Large intestine (tissue), 3 donors: ENCODE measurements around the gene LIMK2. TPM values are rescaled to one million over a fixed set of nuclear protein-coding genes. Genes with fewer than 3 reads are reported as not detected.
A peak's percentile ranks its signal among the peaks of the same experiment; 100 is the strongest.
"Not testable (repeated sequence)": the region's sequence is repeated elsewhere in the genome, so short reads cannot be mapped to it uniquely, and the experiment has no call there.

ENCODE experiments used
- DNase-seq, 2 donors: peaks; one replicate each; pipeline versions ENCODE4 v3.0.0 to v3.0.0-alpha.2; 2013
- H3K27ac ChIP-seq: one replicate; pipeline ENCODE4 v1.5.1; 2013; ENCODE audit warnings: low read length
- H3K27me3 ChIP-seq: 2 replicates; pipeline ENCODE4 v1.6.1; 2013; ENCODE audit warnings: low read length; ENCODE audit not compliant: control insufficient read depth, insufficient read depth
- H3K36me3 ChIP-seq: 2 replicates; pipeline ENCODE4 v1.6.1; 2013; ENCODE audit warnings: low read length; ENCODE audit not compliant: control insufficient read depth, insufficient read depth
- H3K4me1 ChIP-seq: one replicate; pipeline ENCODE4 v1.6.1; 2013; ENCODE audit warnings: low read length; ENCODE audit not compliant: control insufficient read depth, insufficient read depth
- H3K4me3 ChIP-seq: one replicate; pipeline ENCODE4 v1.5.1; 2013; ENCODE audit warnings: low read length
- H3K9me3 ChIP-seq: one replicate; pipeline ENCODE4 v1.6.1; 2013; ENCODE audit warnings: mild to moderate bottlenecking, low read depth, low read length, moderate library complexity; ENCODE audit not compliant: control insufficient read depth
- WGBS: methylation state at CpG from one replicate; pipeline ENCODE4 v1.1.5; 2013; ENCODE audit warnings: low lambda C conversion rate; ENCODE audit not compliant: insufficient coverage; 5-methylcytosine and 5-hydroxymethylcytosine counted together
- polyA plus RNA-seq: library from polyadenylated mRNA; unstranded; fragments of 120-200 nt; gene quantifications from one replicate; pipeline ENCODE4 v1.2.1, GENCODE V29; 2013

The LIMK2 gene
- polyA plus RNA-seq, 1 donor = 52.7 TPM

DNA sequence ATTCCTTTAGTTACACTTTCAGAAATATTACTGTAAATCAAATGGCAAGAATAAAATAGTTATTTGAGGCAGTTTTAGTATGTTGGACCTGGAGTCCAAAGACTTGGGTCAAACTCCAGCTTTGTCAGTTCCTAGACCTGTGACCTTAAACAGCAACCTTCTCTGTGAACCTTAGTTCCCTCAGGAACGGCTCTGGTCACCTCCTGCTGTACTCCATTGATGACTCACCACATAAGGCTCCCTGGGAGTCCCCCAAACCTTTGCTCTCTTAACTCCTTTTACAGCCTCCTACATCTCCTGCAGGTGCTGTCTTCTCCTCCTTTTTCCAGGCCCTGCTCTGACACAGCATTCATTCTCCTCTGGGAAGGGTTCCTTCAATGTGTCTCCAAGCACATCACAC is 29.1 kb downstream of the LIMK2 start:
- WGBS = no CpG with 5 or more reads among the region's 1 CpG
- Histone ChIP-seq H3K27ac (peak overlapping the region; percentile 76), H3K4me3 (no peak overlapping the region), H3K9me3 (no peaks in the 10 kb centered on the region), H3K36me3 (peaks cover 11% of the 10 kb centered on the region), H3K27me3 (no peaks in the 10 kb centered on the region), H3K4me1 (peaks cover 46% of the 10 kb centered on the region)
- DNase-seq = peak; percentile 87 to 91

DNA sequence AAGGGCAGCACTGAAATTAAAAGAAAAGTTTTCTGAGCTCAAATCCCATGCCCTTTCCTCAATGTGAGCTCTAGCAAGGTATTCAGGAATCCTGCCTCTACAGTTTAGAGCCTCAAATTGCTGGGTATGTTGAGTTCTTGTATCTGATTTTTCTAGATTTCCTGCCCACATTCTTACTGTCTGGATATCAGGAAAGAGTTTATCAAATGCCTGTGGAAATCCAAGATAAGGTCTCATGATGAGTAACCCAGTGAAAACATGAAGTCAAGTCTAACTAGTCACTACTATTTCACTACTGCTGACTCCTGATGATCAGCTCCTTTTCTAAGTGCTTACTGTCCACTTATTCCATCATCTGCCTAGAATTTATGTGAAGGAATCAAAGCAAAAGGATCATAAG is 29.8 kb downstream of the LIMK2 start:
- DNase-seq = peak in 1 of 2 donors; percentile 54
- H3K4me1 ChIP-seq = peaks cover 45% of the 10 kb centered on the region
- no peaks in the 10 kb centered on the region for H3K27me3 ChIP-seq
- peaks cover 11% of the 10 kb centered on the region for H3K36me3 ChIP-seq
- H3K4me3 ChIP-seq = no peak overlapping the region
- peak overlapping the region; percentile 67 for H3K27ac ChIP-seq
- H3K9me3 ChIP-seq = no peaks in the 10 kb centered on the region

DNA sequence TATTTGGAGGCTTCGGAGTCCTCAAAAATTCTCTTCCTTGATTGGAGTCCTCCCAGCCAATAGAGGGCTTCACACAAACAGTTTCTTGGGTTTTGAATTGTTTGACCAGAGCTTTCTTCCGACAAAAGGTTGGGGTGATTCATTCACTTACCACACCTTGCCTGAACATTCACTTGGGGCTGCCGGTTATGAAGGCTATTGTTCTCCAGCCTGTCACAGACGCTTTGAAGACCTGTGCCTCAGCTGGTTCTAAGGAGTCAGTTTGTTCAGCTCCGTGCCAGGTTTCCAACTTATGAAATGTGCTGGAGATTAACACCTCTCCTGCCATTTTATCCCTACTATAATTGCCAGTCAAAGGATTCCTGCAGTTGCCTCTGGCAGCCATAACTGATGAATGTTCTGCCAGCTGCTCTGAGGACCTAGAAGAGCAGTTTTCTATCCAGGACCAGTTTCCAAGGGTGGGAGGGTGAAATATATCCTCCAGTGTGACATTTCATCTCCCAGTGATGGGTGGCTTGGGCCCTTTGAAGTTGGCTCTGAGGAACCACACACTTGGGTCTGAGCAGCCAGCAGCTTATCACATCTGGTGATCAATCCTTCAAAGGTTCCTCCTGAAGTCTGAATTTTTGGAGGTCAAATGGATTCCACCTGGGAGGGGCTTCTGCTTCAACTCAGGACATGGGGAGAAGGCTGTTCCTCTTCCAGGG is 31.4 kb downstream of the LIMK2 start:
- WGBS = no CpG with 5 or more reads among the region's 5 CpGs
- DNase-seq = no peak

DNA sequence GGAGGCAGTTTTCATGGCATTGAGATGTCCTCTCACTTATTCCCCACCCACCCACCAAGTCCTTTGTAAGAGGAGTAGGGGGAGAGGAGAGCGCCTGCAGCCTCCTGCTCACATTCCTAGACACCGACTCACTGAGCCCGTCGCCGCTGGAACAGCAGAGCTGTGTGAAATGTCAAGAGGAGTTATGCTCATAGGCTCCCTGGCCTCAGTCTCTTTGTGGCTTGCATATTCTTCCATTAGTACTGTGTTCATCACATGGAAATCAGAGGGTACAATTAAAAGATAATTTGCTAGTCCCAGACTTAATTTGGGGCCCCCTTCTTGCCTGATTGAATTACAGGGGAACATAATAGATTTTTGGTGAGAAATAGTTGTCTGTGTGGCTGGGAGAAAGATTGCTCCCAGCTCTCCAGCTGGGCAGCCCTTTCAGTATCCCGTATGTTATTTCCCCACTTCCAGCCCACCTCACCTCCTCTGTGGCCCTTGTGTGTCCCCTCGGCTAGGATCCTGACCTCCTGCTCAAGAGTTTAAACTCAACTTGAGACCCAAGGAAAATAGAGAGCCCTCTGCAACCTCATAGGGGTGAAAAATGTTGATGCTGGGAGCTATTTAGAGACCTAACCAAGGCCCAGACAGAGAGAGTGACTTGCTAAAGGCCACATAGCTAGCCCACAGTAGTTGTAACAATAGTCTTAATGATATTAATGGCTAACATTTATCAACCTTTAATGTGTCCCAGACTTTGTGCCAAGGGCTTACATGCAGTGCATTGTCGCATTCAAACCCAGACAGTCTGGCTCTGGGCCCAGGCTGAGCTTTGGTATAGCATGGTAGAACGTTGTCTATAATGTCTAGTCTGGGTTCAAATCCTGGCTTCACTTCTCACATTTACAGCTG is 32.2 kb downstream of the LIMK2 start:
- Histone ChIP-seq H3K4me3 (no peak overlapping the region), H3K27ac (no peak overlapping the region), H3K36me3 (peaks cover 15% of the 10 kb centered on the region), H3K4me1 (peaks cover 54% of the 10 kb centered on the region), H3K9me3 (no peaks in the 10 kb centered on the region), H3K27me3 (no peaks in the 10 kb centered on the region)
- no CpG with 5 or more reads among the region's 9 CpGs for WGBS
- DNase-seq = no peak

More for the DNA sequence above, 31.4 kb downstream of the LIMK2 start:
- peak overlapping the region; percentile 7 for H3K27ac ChIP-seq
- no peaks in the 10 kb centered on the region for H3K9me3 ChIP-seq
- H3K27me3 ChIP-seq = no peaks in the 10 kb centered on the region
- H3K4me1 ChIP-seq = peaks cover 55% of the 10 kb centered on the region
- peaks cover 11% of the 10 kb centered on the region for H3K36me3 ChIP-seq
- H3K4me3 ChIP-seq = no peak overlapping the region

DNA sequence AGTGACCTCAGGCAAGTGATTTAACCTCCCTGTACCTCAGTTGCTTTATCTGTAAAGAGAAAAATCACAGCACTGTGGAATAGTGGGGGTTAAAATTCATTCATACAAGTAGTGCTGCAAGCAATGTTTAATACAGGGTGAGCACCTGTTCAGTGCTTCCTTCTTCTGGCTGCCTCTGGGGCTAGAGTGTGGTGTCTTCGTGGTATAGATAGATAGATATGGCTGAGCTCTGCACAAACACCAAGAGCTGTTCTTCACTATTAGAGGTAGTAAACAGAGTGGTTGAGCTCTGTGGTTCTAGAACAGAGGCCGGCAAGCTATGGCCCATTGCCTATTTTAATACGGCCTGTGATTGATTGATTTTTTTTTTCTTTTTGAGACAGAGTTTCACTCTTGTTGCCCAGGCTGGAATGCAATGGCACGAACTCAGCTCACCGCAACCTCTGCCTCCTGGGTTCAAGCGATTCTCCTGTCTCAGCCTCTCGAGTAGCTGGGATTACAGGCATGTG is 32.9 kb downstream of the LIMK2 start:
- H3K27me3 ChIP-seq = no peaks in the 10 kb centered on the region
- no peak for DNase-seq
- no peak overlapping the region for H3K27ac ChIP-seq
- H3K4me3 ChIP-seq = no peak overlapping the region
- WGBS = no CpG with 5 or more reads among the region's 7 CpGs
- H3K4me1 ChIP-seq = peaks cover 53% of the 10 kb centered on the region
- H3K9me3 ChIP-seq = no peaks in the 10 kb centered on the region
- H3K36me3 ChIP-seq = peaks cover 15% of the 10 kb centered on the region

DNA sequence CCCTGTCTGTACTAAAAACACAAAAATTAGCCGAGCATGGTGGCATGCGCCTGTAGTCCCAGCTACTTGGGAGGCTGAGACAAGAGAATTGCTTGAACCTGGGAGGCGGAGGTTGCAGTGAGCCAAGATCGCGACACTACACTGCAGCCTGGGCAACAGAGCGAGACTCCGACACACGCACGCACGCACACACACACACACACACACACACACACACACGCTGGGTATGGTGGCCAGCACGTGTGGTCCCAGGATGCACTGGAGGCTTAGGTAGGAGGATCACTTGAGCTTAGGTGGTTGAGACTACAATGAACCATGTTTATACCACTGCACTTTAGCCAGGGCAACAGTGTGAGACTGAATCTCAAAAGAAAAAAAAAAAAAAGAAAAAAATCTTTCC is 33.9 kb downstream of the LIMK2 start:
- not testable (repeated sequence) for H3K9me3 ChIP-seq, H3K4me3 ChIP-seq, H3K27me3 ChIP-seq, DNase-seq, H3K27ac ChIP-seq
- WGBS = no CpG with 5 or more reads among the region's 12 CpGs
- Histone ChIP-seq H3K36me3 (peaks cover 15% of the 10 kb centered on the region), H3K4me1 (peaks cover 50% of the 10 kb centered on the region)

DNA sequence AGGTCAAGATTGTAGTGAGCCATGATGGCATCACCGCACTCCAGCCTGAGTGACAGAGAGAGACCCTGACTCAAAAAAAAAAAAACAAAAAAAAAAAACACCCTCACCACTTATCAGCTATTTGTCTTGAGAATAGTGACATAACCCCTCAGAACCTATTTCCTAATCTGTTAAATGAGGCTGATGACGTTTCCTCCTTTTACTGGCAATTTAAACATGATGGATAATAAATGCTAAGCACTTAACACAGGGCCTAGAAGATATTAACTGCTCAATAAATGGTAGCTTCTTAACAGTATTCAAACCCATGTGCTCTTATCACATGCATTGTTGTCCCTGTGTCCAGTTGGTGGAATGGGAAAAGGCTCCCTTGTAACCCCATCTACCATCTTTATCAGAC is 34.6 kb downstream of the LIMK2 start:
- Histone ChIP-seq H3K4me1 (peaks cover 51% of the 10 kb centered on the region), H3K27ac (no peak overlapping the region), H3K9me3 (no peaks in the 10 kb centered on the region), H3K4me3 (no peak overlapping the region), H3K36me3 (peaks cover 15% of the 10 kb centered on the region), H3K27me3 (no peaks in the 10 kb centered on the region)
- 83% methylated on average over 1 of the region's 2 CpGs for WGBS
- no peak for DNase-seq

DNA sequence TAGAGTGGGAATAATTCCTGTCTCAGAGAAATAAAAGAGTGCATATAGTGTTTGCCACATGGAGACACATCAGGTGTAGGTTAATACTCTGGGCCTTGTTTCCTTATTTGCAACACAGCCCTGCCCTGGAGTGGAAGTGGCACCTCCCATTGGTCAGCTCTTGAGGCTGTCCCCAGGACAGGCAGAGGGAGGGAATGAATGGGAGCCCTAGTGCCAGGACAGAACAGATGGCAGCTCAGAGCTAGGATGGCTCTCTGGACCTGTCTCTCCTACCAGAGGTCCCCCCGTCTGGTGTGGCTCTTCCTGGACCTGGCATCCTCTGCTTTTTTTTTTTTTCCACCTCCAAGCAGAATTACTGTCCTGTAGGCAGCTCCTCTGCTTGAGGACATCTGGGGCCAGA is 35.6 kb downstream of the LIMK2 start:
- Histone ChIP-seq H3K27ac (peak overlapping the region; percentile 20), H3K36me3 (peaks cover 15% of the 10 kb centered on the region), H3K9me3 (no peaks in the 10 kb centered on the region), H3K4me1 (peaks cover 50% of the 10 kb centered on the region), H3K4me3 (no peak overlapping the region), H3K27me3 (no peaks in the 10 kb centered on the region)
- no CpG with 5 or more reads among the region's 1 CpG for WGBS
- DNase-seq = no peak

DNA sequence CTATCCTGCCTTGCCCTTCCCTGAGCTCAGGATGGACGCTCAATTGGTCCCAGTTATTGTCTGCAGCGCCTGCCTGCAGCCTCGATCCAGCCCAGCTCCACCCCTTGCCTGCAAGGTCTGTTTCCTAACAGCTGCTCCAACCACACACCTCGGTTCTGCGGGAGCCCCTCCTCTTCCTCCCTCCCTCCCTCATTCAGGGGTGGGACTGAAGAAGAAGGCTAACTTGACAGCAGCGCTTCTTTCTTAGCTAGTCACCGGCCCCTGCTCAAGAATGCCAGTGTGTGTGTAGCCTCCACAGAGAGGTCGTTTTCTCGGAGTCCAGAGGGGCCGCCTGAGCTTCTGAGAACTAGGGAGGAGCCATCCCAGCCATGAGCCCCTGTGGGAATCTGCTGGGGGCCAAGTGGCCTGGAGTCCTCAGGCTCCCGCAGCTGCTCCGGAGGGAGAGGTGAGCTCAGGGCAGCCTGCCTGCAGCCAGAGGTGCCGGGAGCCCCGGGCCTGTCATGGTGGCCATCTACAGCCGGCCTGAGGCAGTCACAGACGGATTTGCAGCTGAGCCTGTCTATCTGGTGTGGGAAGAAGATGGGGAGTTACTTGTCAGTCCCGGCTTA is 36.1 kb downstream of the LIMK2 start:
- Histone ChIP-seq H3K9me3 (no peaks in the 10 kb centered on the region), H3K27me3 (no peaks in the 10 kb centered on the region), H3K4me3 (peak overlapping the region; percentile 59), H3K36me3 (peaks cover 17% of the 10 kb centered on the region), H3K4me1 (peaks cover 52% of the 10 kb centered on the region), H3K27ac (peak overlapping the region; percentile 90)
- WGBS = no CpG with 5 or more reads among the region's 17 CpGs
- DNase-seq = peak; percentile 90 to 91
